Diencephalon (tissue), 1 donor: Measurements from ENCODE around the gene KRTAP4-2. TPM values are rescaled to one million over a fixed set of nuclear protein-coding genes. Genes with fewer than 3 reads are reported as not detected.

ENCODE experiments used
- small RNA-seq: library from RNA; depleted of rRNA; stranded (forward); fragments of <200 nt; gene quantifications from one replicate; pipeline ENCODE3, GENCODE V24; 2014
- total RNA-seq: library from RNA; depleted of rRNA; stranded (reverse); fragments of >200 nt; gene quantifications from one replicate; pipeline ENCODE4 v1.2.3, GENCODE V29; 2014

The KRTAP4-2 gene
- total RNA-seq, result not detected

DNA sequence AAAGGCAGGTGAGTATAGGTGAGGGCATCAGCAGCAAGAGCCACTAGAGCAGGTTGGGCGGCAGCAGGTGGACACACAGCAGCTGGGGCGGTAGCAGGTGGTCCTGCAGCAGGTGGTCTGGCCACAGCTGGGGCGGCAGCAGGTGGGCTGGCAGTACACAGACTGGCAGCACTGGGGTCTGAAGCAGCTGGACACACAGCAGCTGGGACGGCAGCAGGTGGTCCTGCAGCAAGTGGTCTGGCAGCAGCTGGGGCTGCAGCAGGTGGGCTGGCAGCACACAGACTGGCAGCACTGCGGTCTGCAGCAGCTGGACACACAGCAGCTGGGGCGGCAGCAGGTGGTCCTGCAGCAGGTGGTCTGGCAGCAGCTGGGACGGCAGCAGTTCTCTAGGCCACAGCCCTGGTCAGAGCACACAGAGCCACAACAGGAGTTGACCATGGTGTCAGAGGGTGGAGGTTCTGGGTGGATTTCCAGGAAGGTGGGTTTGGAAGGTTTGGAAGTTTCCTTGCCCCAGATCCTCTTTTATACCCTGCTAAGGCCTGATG, at the start of gene KRTAP4-2:
Gene KRTAP4-2 (minus strand): TSS at position 495 of the 545 bp plus-strand sequence. CDS start 57 bp downstream, at position 438.

GRCh38 chr17:41226598-41227095, 48.6 kb upstream of the KRTAP4-2 start, which contains the start of gene KRTAP9-2:
Gene KRTAP9-2 (plus strand): TSS chr17:41226648. CDS start chr17:41226655, 7 bp downstream.

DNA sequence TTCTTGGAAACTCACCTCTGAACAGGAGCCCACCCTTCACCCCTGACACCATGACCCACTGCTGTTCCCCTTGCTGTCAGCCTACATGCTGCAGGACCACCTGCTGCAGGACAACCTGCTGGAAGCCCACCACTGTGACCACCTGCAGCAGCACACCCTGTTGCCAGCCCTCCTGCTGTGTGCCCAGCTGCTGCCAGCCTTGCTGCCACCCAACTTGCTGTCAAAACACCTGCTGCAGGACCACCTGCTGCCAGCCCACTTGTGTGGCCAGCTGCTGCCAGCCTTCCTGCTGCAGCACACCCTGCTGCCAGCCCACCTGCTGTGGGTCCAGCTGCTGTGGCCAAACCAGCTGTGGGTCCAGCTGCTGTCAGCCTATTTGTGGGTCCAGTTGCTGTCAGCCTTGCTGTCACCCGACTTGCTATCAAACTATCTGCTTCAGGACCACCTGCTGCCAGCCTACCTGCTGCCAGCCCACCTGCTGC, 11.9 kb upstream of the KRTAP4-2 start, which contains the start of gene KRTAP9-1:
Gene KRTAP9-1 (plus strand): TSS at position 51 of the 482 bp plus-strand sequence. CDS start 0 bp downstream, at position 51.

DNA sequence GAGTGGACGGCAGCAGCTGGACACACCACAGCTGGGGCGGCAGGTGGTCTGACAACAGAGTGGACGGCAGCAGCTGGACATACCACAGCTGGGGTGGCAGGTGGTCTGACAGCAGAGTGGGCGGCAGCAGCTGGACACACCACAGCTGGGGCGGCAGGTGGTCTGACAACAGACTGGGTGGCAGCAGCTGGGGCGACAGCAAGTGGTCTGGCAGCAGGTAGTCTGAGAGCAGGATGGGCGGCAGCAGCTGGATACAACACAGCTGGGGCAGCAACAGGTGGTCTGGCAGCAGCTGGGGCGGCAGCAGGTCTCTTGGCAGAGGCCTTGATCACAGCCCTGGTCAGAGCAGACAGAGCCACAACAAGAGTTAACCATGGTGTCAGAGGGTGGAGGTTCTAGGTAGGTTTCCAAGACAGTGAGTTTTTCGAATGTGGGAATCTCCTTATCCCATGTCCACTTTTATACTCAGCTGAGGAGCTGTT, 6.5 kb upstream of the KRTAP4-2 start, which contains the start of gene KRTAP4-1:
Gene KRTAP4-1 (minus strand): TSS at position 432 of the 482 bp plus-strand sequence. CDS start 57 bp downstream, at position 375.

GRCh38 chr17:41168121-41168520, 9.9 kb downstream of the KRTAP4-2 start, which contains the start of gene KRTAP4-3:
Gene KRTAP4-3 (minus strand): TSS chr17:41168221. CDS start chr17:41168172, 49 bp downstream.

DNA sequence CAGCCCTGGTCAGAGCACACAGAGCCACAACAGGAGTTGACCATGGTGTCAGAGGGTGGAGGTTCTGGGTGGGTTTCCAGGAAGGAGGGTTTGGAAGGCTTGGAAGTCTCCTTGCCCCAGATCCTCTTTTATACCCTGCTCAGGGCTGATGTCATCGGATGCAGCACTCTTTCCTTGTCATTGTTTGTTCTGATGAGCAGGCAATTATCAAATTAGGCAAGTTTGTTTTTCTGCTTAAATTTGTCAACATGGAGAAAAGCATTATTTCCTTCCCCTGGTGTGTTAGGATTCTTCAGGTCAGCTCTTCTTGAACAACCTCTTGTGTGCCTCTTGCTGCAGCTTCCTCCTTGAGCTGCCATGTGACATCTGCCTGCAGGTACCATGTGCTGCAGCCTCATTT, 17.4 kb downstream of the KRTAP4-2 start, which contains the start of gene KRTAP4-4:
Gene KRTAP4-4 (minus strand): TSS at position 101 of the 400 bp plus-strand sequence. CDS start 57 bp downstream, at position 44.

GRCh38 chr17:41149652-41149985, 28.4 kb downstream of the KRTAP4-2 start, which contains the start of gene KRTAP4-5:
Gene KRTAP4-5 (minus strand): TSS chr17:41149825. CDS start chr17:41149767, 58 bp downstream.

DNA sequence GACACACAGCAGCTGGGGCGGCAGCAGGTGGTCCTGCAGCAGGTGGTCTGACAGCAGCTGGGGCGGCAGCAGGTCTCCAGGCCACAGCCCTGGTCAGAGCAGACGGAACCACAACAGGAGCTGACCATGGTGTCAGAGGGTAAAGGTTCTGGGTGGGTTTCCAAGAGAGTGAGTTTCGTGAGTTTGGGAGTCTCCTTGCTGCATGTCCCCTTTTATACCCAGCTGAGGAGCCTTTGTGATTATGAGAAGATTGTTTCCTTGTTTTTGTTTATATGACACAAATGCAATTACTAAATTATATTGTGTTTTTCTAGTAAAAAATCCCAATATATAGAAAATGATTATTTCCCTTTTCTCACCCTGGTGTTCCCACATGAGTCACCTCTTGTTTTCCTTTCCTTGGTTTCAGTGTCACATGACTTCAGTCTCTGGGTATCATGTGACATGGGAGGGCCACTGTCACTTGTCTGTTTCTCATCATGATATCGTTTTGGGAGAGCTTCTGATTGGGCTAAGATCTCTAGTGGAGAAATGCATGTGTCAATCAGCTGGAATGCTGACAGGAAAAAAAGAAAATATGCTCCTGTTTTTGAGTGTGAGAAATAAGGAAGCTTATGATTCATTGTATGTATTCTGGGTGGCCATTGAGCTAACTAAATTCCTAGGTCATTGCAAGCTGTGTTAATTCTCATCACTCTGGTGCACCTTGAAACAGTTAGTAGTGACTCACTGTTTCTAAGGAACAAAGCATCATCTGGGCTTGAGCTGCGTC, 37.5 kb downstream of the KRTAP4-2 start, which contains the start of gene KRTAP4-6:
Gene KRTAP4-6 (minus strand): TSS at position 185 of the 772 bp plus-strand sequence. CDS start 57 bp downstream, at position 128.

Small RNAs within 50 kb of the gene (small RNA-seq; reads per million reads assigned to genes)
- not detected for gene KRTAP4-17P

Other genes with a start within 250 kb of the KRTAP4-2 start
- gene KRT23, start 240.6 kb downstream of the KRTAP4-2 start, total RNA-seq, result 0.46 TPM
- gene KRT39, start 211.3 kb downstream of the KRTAP4-2 start, total RNA-seq, result not detected
- gene KRT40, start 193.9 kb downstream of the KRTAP4-2 start, total RNA-seq, result not detected
- not detected for gene KRTAP3-3, start 184.1 kb downstream of the KRTAP4-2 start, total RNA-seq
- gene KRTAP3-2, start 178.3 kb downstream of the KRTAP4-2 start, total RNA-seq, result not detected
- not detected for gene KRTAP3-1, start 169.1 kb downstream of the KRTAP4-2 start, total RNA-seq
- not detected for gene KRTAP1-5, start 151.0 kb downstream of the KRTAP4-2 start, total RNA-seq
- not detected for gene KRTAP1-4, start 148.0 kb downstream of the KRTAP4-2 start, total RNA-seq
- gene KRTAP1-3, start 143.3 kb downstream of the KRTAP4-2 start, total RNA-seq, result not detected
- not detected for gene KRTAP1-1, start 136.8 kb downstream of the KRTAP4-2 start, total RNA-seq
- not detected for gene KRTAP2-1, start 130.9 kb downstream of the KRTAP4-2 start, total RNA-seq
- not detected for gene KRTAP2-2, start 123.0 kb downstream of the KRTAP4-2 start, total RNA-seq
- not detected for gene KRTAP2-3, start 118.1 kb downstream of the KRTAP4-2 start, total RNA-seq
- gene KRTAP2-4, start 112.3 kb downstream of the KRTAP4-2 start, total RNA-seq, result not detected
- gene KRTAP4-7, start 94.1 kb downstream of the KRTAP4-2 start, total RNA-seq, result not detected
- not detected for gene KRTAP4-8, start 80.1 kb downstream of the KRTAP4-2 start, total RNA-seq
- not detected for gene KRTAP4-16, start 76.0 kb downstream of the KRTAP4-2 start, total RNA-seq
- not detected for gene KRTAP4-9, start 72.8 kb downstream of the KRTAP4-2 start, total RNA-seq
- gene KRTAP4-11, start 59.8 kb downstream of the KRTAP4-2 start, total RNA-seq, result not detected
- gene KRTAP4-12, start 54.0 kb downstream of the KRTAP4-2 start, total RNA-seq, result not detected
- not detected for gene KRTAP4-6, start 37.7 kb downstream of the KRTAP4-2 start, total RNA-seq
- not detected for gene KRTAP4-5, start 28.4 kb downstream of the KRTAP4-2 start, total RNA-seq
- not detected for gene KRTAP4-4, start 17.5 kb downstream of the KRTAP4-2 start, total RNA-seq
- not detected for gene KRTAP4-3, start 10.0 kb downstream of the KRTAP4-2 start, total RNA-seq
- gene KRTAP4-1, start 6.7 kb upstream of the KRTAP4-2 start, total RNA-seq, result not detected
- gene KRTAP9-1, start 11.7 kb upstream of the KRTAP4-2 start, total RNA-seq, result not detected
- gene KRTAP9-2, start 48.4 kb upstream of the KRTAP4-2 start, total RNA-seq, result not detected
- not detected for gene KRTAP9-3, start 54.2 kb upstream of the KRTAP4-2 start, total RNA-seq
- not detected for gene KRTAP9-8, start 59.8 kb upstream of the KRTAP4-2 start, total RNA-seq
- gene KRTAP9-4, start 71.5 kb upstream of the KRTAP4-2 start, total RNA-seq, result not detected
- not detected for gene KRTAP9-9, start 77.2 kb upstream of the KRTAP4-2 start, total RNA-seq
- gene KRTAP9-6, start 87.2 kb upstream of the KRTAP4-2 start, total RNA-seq, result not detected
- gene KRTAP9-7, start 97.5 kb upstream of the KRTAP4-2 start, total RNA-seq, result not detected
- gene KRTAP29-1, start 124.6 kb upstream of the KRTAP4-2 start, total RNA-seq, result not detected
- gene KRTAP16-1, start 131.1 kb upstream of the KRTAP4-2 start, total RNA-seq, result not detected
- not detected for gene KRTAP17-1, start 137.5 kb upstream of the KRTAP4-2 start, total RNA-seq
- not detected for gene KRT33A, start 172.6 kb upstream of the KRTAP4-2 start, total RNA-seq
- gene KRT33B, start 191.6 kb upstream of the KRTAP4-2 start, total RNA-seq, result not detected
- gene KRT34, start 204.1 kb upstream of the KRTAP4-2 start, total RNA-seq, result not detected
- gene KRT31, start 219.4 kb upstream of the KRTAP4-2 start, total RNA-seq, result 0.23 TPM
- gene KRT37, start 246.4 kb upstream of the KRTAP4-2 start, total RNA-seq, result not detected